ENCODE measurements around the gene VGF. TPM values are rescaled to one million over a fixed set of nuclear protein-coding genes. Genes with fewer than 3 reads are reported as not detected.

Gene VGF
- total RNA-seq, 1 experiment from 2014 or later: 4.4 TPM

GRCh38 chr7:101179117-101179516 is 13.7 kb upstream of the VGF start:
- no peak for ATAC-seq
- in situ Hi-C loops (cut with HindIII; ENCODE audit: low pct_unique_long_range_greater_than_20kb, low sequenced_read_pairs) (no loop called here), intact Hi-C loops (cut with micrococcal nuclease; ENCODE audit: unreplicated experiment) (no loop called here)
- TF ChIP-seq SIN3A (IDR thresholded peaks at IDR 0.05; ENCODE audit: borderline replicate concordance, insufficient read depth, low read depth, low read length) (no peak), CTCF (IDR thresholded peaks at IDR 0.05) (no peak), TCF7L2 (IDR thresholded peaks at IDR 0.05; ENCODE audit: low read depth, low read length) (no peak), POLR2AphosphoS5 (IDR thresholded peaks at IDR 0.05; ENCODE audit: low read depth, low read length) (no peak), REST (IDR thresholded peaks at IDR 0.05; ENCODE audit: insufficient read depth in 1 of 2, low read depth in 2 of 2, low read length in 1 of 2) (no peak)
- Histone ChIP-seq H3K4me1 (ENCODE audit: control insufficient read depth, insufficient read depth, low read length) (peaks cover 2% of the 10 kb centered on the region), H3K36me3 (ENCODE audit: control insufficient read depth, insufficient read depth, low read length) (no peaks in the 10 kb centered on the region), H3K4me3 (ENCODE audit: low read depth in 2 of 2, low read length in 2 of 2) (peak overlapping the region; percentile 24 to 40), H3K27me3 (ENCODE audit: control insufficient read depth, insufficient read depth, low read length) (0 out of 2 replicates have a peak, but pooled peaks cover 2% of the 10 kb centered on the region), H3K9me3 (ENCODE audit: control insufficient read depth, insufficient read depth, low read depth, low read length) (no peaks in the 10 kb centered on the region), H3K27ac (ENCODE audit: low read length) (no peak overlapping the region)
- ChIA-PET POLR2A (interaction anchor here (0.6 kb wide), 1 partner anchor 7 kb away, joined by 7 read pairs; no protein-coding TSS in a partner anchor), CTCF (interaction anchor here (0.6 to 2.1 kb wide), 4 partner anchors 13 to 36 kb away, joined by 3 to 17 read pairs (median 4); no protein-coding TSS in a partner anchor)
- DNase-seq (ENCODE audit: low read depth, low spot score): no peak
- no TSS peak for BruUV-seq (replicated peaks)

- intact Hi-C loops (cut with micrococcal nuclease; ENCODE audit: unreplicated experiment): no loop called here
- H3K9me3 ChIP-seq (ENCODE audit: control insufficient read depth, insufficient read depth, low read depth, low read length): no peaks in the 10 kb centered on the region
- no peak for ATAC-seq
- no peak for DNase-seq (ENCODE audit: low read depth, low spot score)
- peaks cover 14% of the 10 kb centered on the region for H3K4me1 ChIP-seq (ENCODE audit: control insufficient read depth, insufficient read depth, low read length)
- in situ Hi-C loops (cut with HindIII; ENCODE audit: low pct_unique_long_range_greater_than_20kb, low sequenced_read_pairs): no loop called here
- H3K27ac ChIP-seq (ENCODE audit: low read length): no peak overlapping the region
- POLR2A ChIA-PET: no interaction called here
- no peaks in the 10 kb centered on the region for H3K36me3 ChIP-seq (ENCODE audit: control insufficient read depth, insufficient read depth, low read length)
- no peak overlapping the region for H3K4me3 ChIP-seq (ENCODE audit: low read depth in 2 of 2, low read length in 2 of 2)
- BruUV-seq (replicated peaks): no TSS peak
- TF ChIP-seq REST (IDR thresholded peaks at IDR 0.05; ENCODE audit: insufficient read depth in 1 of 2, low read depth in 2 of 2, low read length in 1 of 2) (no peak), TCF7L2 (IDR thresholded peaks at IDR 0.05; ENCODE audit: low read depth, low read length) (no peak), CTCF (IDR thresholded peaks at IDR 0.05) (no peak), POLR2AphosphoS5 (IDR thresholded peaks at IDR 0.05; ENCODE audit: low read depth, low read length) (no peak), SIN3A (IDR thresholded peaks at IDR 0.05; ENCODE audit: borderline replicate concordance, insufficient read depth, low read depth, low read length) (no peak)
- H3K27me3 ChIP-seq (ENCODE audit: control insufficient read depth, insufficient read depth, low read length): 0 out of 2 replicates have a peak, but pooled peaks cover 2% of the 10 kb centered on the region
- CTCF ChIA-PET: interaction anchor here (2.1 kb wide), 1 partner anchor 15 kb away, joined by 17 read pairs; no protein-coding TSS in a partner anchor
Observed at GRCh38 chr7:101177644-101178043, 12.3 kb upstream of the VGF start.

Data from Panc1 (cell line).